Uterus (tissue), 2 donors: Measurements from ENCODE around the gene TSNAXIP1.

Source experiments
- POLR2A ChIP-seq, 2 donors: fragments of 450-650 bp; IDR thresholded peaks; one replicate each; pipeline ENCODE4 v1.6.1; 2016; ENCODE audit warnings: antibody characterized with exemption in 2 of 2, mild to moderate bottlenecking in 1 of 2, moderate library complexity in 1 of 2
- TF ChIP-seq, protein P1 (sequence below), 4 experiments: fragments of 200-600 bp in 2 of 4; fragments of 450-650 bp in 2 of 4; sonication (generic) in 2 of 4; IDR thresholded peaks; one replicate each; pipeline ENCODE4 v1.5.1; 2016 to 2019; ENCODE audit warnings: antibody characterized with exemption in 4 of 4, mild to moderate bottlenecking in 2 of 4, moderate library complexity in 1 of 4

DNA sequence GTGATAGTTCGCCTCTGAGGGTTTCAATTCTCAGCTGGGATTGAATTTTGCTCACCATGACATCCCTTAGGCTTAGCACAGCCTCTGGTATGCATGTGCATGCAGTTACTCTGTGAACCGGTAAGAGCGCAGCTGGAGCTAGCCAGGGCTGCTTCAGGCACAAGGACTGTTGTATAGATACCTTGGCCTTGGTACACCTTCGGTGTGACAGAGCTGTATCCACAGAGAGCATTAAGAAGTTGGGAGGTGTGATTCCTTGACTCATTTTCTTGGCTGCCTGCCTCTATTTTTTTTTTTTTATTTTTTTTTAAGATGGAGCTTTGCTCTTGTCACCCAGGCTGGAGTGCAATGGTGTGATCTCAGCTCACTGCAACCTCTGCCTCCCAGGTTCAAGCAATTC lies 37.8 kb downstream of the TSNAXIP1 start:
- TF ChIP-seq, protein P1, sequence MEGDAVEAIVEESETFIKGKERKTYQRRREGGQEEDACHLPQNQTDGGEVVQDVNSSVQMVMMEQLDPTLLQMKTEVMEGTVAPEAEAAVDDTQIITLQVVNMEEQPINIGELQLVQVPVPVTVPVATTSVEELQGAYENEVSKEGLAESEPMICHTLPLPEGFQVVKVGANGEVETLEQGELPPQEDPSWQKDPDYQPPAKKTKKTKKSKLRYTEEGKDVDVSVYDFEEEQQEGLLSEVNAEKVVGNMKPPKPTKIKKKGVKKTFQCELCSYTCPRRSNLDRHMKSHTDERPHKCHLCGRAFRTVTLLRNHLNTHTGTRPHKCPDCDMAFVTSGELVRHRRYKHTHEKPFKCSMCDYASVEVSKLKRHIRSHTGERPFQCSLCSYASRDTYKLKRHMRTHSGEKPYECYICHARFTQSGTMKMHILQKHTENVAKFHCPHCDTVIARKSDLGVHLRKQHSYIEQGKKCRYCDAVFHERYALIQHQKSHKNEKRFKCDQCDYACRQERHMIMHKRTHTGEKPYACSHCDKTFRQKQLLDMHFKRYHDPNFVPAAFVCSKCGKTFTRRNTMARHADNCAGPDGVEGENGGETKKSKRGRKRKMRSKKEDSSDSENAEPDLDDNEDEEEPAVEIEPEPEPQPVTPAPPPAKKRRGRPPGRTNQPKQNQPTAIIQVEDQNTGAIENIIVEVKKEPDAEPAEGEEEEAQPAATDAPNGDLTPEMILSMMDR (IDR thresholded peaks at IDR 0.05): no peak
- TF ChIP-seq POLR2A (IDR thresholded peaks at IDR 0.05): no peak
